Brain microvascular endothelial cell (primary cell): ENCODE data around the gene C10orf71.

Experiments used
- DNase-seq: peaks from one replicate; pipeline ENCODE4 v3.0.0-alpha.2; 2020
- H3K27ac ChIP-seq: fragments of 250-450 bp; sonication (Bioruptor Pico); 2 replicates; pipeline ENCODE4 v1.5.1; 2020; ENCODE audit warnings: mild to moderate bottlenecking, moderate library complexity
- H3K27me3 ChIP-seq: fragments of 250-450 bp; sonication (Bioruptor Pico); replicated peaks from 2 replicates; pipeline ENCODE4 v1.5.1; 2020; ENCODE audit warnings: mild to moderate bottlenecking
- H3K36me3 ChIP-seq: fragments of 250-450 bp; sonication (Bioruptor Pico); replicated peaks from 2 replicates; pipeline ENCODE4 v1.5.1; 2020; ENCODE audit warnings: mild to moderate bottlenecking
- H3K4me3 ChIP-seq: 2 replicates; pipeline ENCODE4 v1.5.1; 2011; ENCODE audit warnings: low read depth, mild to moderate bottlenecking, control low read depth, low read length, moderate library complexity
- in situ Hi-C: cut with HindIII; loops from 2 replicates; pipeline ENCODE4 v1.10.0; 2017; ENCODE audit warnings: low sequenced_read_pairs, low pct_ligation_motif_present
- TF ChIP-seq, protein P1 (sequence below): IDR thresholded peaks from 2 replicates; pipeline ENCODE4 v1.5.1; 2011; ENCODE audit warnings: low read depth, mild to moderate bottlenecking, moderate library complexity, low read length, control low read depth, inconsistent platforms; ENCODE audit errors: missing control alignments

The C10orf71 gene

DNA sequence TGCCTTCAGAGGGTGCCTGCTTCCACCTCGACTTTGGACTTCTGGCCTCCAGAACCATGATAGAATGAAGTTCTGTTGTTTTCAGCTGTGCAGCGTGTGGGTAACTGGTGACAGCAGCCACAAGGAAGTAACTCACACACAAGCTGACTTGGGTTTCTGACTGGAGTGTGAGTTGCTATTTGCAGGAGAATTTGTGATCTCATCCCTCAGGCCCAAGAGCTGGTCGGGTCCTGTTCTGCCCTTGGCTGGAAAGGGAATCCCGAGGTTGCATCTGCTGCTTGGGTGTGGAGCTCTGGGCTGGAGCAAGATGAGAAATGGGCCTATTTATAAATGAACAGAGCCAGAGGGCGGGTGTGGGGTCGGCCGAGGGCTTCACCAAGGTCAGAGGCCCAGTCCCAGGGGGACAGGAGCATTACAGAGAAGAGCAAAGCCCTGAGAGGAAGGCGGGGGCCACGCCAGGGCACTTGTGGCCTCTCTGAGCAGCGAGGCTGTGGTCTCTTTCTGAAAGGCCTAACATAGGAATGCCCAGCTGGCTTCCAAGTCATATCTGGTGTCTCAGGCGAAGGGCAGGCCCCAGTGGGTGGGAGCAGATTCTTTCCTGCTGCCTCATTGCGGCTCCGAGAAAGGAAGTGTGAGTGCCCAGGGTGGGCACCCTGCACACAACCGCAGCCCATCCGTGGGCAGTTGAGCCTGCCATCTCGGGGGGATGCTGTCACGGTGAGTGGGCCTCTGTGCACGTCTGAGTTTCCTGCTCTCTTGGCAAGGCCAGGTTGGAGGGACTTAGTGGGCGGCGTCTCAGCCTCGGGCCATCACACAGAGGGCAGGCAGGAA is 26.5 kb upstream of the C10orf71 start:
- Histone ChIP-seq H3K27me3 (no peaks in the 10 kb centered on the region), H3K4me3 (no peak overlapping the region), H3K27ac (no peak overlapping the region), H3K36me3 (no peaks in the 10 kb centered on the region)
- peak; percentile 29 for DNase-seq
- in situ Hi-C loops: no loop called here
- TF ChIP-seq, protein P1, sequence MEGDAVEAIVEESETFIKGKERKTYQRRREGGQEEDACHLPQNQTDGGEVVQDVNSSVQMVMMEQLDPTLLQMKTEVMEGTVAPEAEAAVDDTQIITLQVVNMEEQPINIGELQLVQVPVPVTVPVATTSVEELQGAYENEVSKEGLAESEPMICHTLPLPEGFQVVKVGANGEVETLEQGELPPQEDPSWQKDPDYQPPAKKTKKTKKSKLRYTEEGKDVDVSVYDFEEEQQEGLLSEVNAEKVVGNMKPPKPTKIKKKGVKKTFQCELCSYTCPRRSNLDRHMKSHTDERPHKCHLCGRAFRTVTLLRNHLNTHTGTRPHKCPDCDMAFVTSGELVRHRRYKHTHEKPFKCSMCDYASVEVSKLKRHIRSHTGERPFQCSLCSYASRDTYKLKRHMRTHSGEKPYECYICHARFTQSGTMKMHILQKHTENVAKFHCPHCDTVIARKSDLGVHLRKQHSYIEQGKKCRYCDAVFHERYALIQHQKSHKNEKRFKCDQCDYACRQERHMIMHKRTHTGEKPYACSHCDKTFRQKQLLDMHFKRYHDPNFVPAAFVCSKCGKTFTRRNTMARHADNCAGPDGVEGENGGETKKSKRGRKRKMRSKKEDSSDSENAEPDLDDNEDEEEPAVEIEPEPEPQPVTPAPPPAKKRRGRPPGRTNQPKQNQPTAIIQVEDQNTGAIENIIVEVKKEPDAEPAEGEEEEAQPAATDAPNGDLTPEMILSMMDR: no peak

DNA sequence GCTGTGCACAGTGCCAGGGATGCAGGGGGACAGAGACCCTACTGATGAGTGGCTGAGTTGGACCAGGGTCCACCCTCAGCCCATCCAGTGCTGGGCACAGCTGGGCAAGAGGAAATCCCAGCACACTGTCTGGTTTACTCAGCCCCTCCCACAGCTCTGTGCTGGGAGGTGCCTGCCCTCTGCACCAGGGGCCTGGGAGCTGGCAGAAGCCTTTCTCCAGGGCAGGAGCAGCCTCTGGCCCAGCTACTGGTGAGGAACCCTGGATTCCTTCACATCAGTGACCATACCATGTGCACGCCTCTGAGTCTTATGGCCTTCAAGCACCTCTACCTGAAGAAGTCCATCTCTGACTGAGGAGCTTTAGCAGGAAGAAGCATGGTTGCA is 25.9 kb upstream of the C10orf71 start:
- Histone ChIP-seq H3K4me3 (no peak overlapping the region), H3K27me3 (no peaks in the 10 kb centered on the region), H3K27ac (no peak overlapping the region), H3K36me3 (no peaks in the 10 kb centered on the region)
- DNase-seq: no peak
- TF ChIP-seq, protein P1: no peak
- in situ Hi-C loops: no loop called here

DNA sequence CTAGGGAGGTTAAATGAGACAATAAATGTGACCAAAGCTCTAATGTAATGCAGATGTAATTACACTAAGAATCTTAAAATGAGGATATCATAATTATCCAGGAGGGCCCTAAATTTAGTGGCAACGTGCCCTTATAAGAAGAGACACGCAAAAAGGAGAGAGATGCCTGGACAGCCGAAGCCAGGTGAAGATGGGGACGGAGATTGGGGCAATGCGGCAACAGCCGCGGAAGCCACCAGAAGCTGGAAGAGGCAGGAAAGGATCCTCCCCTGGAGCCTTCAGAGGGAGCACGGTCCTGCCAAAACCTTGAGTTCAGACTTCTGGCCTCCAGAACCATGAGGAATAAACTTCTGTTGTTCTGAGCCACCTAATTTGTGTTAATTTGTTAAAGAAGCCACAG is 25.3 kb upstream of the C10orf71 start:
- no peak for DNase-seq
- H3K27ac ChIP-seq: no peak overlapping the region
- TF ChIP-seq, protein P1: no peak
- H3K4me3 ChIP-seq: no peak overlapping the region
- in situ Hi-C loops: no loop called here
- H3K27me3 ChIP-seq: no peaks in the 10 kb centered on the region
- H3K36me3 ChIP-seq: no peaks in the 10 kb centered on the region

DNA sequence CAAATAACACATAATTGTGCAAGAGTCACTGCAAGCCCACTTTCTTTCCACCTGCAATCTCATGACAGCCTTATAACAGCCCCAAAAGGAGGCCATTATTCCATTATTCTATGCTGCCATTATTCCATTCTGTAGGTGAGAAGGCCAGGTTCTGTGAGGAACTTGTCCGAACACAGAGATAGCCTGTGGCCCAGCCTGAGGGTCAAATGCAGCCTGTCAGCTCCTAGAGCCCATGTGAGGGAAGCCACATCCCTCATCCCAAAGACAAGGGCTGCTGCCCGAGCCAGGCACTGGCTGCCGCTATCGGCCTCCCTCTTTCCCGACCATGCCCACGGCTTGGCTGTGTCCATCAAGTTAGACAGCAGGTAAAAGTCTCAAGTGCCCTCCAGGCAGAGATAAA is 24.1 kb upstream of the C10orf71 start:
- Histone ChIP-seq H3K36me3 (no peaks in the 10 kb centered on the region), H3K27ac (no peak overlapping the region), H3K27me3 (no peaks in the 10 kb centered on the region), H3K4me3 (no peak overlapping the region)
- in situ Hi-C loops: no loop called here
- no peak for DNase-seq
- TF ChIP-seq, protein P1: no peak

DNA sequence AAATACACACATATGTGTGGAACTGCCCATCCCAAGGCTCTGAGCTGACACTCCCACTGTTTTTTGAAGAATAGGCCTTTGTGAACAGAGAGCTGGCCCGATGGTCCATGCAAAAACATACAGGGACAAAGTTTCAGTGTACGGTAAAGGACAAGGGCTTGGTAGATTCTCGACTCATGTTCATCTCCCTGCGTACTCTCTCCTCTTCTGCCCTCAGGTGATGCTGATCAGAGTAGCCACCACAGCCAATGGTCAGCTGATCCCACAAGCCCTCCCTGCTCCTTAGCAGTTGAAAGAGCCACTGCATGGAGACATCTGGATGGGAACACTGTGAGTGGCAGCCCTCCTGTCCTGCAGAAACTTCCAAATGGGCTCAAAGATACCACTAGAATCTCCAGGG is 23.1 kb upstream of the C10orf71 start:
- TF ChIP-seq, protein P1: no peak
- DNase-seq: no peak
- in situ Hi-C loops: no loop called here

DNA sequence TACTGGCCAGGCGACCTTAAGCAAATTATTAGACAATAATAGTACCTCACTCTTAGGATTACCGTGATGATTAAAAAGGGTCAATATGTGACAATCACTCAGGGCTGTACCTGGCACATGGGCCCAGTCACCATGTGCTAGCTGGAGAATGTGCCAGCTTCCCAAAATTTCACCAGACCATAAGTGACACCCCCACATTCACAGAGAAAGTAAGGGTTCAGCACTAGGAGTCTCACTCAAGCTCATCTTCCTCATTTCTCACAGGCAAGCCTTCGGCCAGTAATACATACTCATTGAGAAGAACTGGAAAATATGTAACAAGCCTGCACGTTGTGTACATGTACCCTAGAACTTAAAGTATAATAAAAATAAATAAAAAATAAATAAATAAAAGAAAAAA is 22.4 kb upstream of the C10orf71 start:
- no peak for DNase-seq
- H3K27ac ChIP-seq: no peak overlapping the region
- no peaks in the 10 kb centered on the region for H3K27me3 ChIP-seq
- in situ Hi-C loops: no loop called here
- H3K36me3 ChIP-seq: no peaks in the 10 kb centered on the region
- TF ChIP-seq, protein P1: no peak
- no peak overlapping the region for H3K4me3 ChIP-seq

More for the DNA sequence above, 23.1 kb upstream of the C10orf71 start:
- H3K36me3 ChIP-seq: no peaks in the 10 kb centered on the region
- H3K27ac ChIP-seq: no peak overlapping the region
- no peak overlapping the region for H3K4me3 ChIP-seq
- no peaks in the 10 kb centered on the region for H3K27me3 ChIP-seq
